ENCODE measurements around the gene IGHMBP2. TPM values are rescaled to one million over a fixed set of nuclear protein-coding genes. Genes with fewer than 3 reads are reported as not detected.
"Not testable (repeated sequence)": the region's sequence is repeated elsewhere in the genome, so short reads cannot be mapped to it uniquely, and the experiment has no call there.

IGHMBP2 gene
- total and polyA plus RNA-seq, 2 of the 8 experiments (the other 6 are each of a cell fraction or from before 2014, with no cell fraction given), result 8.4 to 17.6 TPM

DNA sequence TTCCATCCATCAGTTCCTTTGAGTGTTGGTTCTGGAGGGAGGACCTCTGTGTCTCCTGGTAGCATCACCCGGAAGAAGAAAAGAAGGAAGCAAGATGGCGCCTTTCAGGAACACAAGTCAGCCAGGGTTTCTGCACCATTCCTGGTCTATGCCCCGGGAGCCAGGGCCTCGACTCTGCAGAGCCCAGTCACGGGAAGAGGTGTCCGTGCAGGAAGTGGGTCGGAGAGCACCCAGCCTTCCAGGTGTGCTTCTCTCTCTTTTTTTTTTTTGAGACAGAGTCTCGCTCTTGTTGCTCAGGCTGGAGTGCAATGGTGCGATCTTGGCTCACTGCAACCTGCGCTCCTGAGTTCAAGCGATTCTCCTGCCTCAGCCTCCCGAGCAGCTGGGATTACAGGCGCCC lies 21.3 kb upstream of the IGHMBP2 start:
- Histone ChIP-seq H3K4me2 (ENCODE audit: insufficient read depth in 1 of 2, low read depth in 2 of 2, low read length in 2 of 2) (no peak overlapping the region), H3K23me2 (ENCODE audit: low read depth, low read length) (no peaks in the 10 kb centered on the region), H3K27ac (ENCODE audit: low read depth, low read length) (no peak overlapping the region), H3K9me3 (ENCODE audit: insufficient read depth in 2 of 2, low read depth in 1 of 2, low read length in 1 of 2) (no peaks in the 10 kb centered on the region), H3K4me3 (ENCODE audit: extremely low read depth in 1 of 4, insufficient read depth in 2 of 4, low read depth in 3 of 4, low read length in 4 of 4) (no peak overlapping the region), H3K4me1 (replicated peaks in 1 of 4; ENCODE audit: control insufficient read depth in 3 of 4, insufficient read depth in 4 of 4, low read length in 3 of 4) (no peaks in the 10 kb centered on the region; a peak in 2 of 7 replicates), H3K14ac (ENCODE audit: insufficient read length) (no peak overlapping the region), H4K20me1 (replicated peaks in 1 of 2; ENCODE audit: control insufficient read depth in 1 of 2, insufficient read depth in 2 of 2, low read length in 2 of 2) (peaks cover 0 to 2% of the 10 kb centered on the region in 2 experiments), H3K36me3 (ENCODE audit: control insufficient read depth in 2 of 4, insufficient read depth in 4 of 4, low read length in 3 of 4) (no peaks in the 10 kb centered on the region), H2BK5ac (ENCODE audit: low read depth, low read length) (no peak overlapping the region), H2BK15ac (ENCODE audit: low read length) (no peak overlapping the region), H4K91ac (replicated peaks; ENCODE audit: insufficient read length, low read length) (no peak overlapping the region), H4K5ac (ENCODE audit: insufficient read length, low read depth, low read length) (no peak overlapping the region), H3K23ac (ENCODE audit: insufficient read length) (no peak overlapping the region), H3K18ac (ENCODE audit: extremely low read depth, low read length) (no peak overlapping the region), H2BK20ac (ENCODE audit: low read length) (no peak overlapping the region), H3K79me1 (ENCODE audit: low read depth, low read length) (no peaks in the 10 kb centered on the region), H4K8ac (ENCODE audit: extremely low read depth, insufficient read depth, low read length) (no peak overlapping the region), H2BK12ac (ENCODE audit: low read depth, low read length) (no peak overlapping the region), H3K27me3 (replicated peaks in 1 of 4; ENCODE audit: control insufficient read depth in 3 of 4, extremely low read depth in 1 of 4, insufficient read depth in 3 of 4, low read length in 3 of 4) (no peaks in the 10 kb centered on the region), H3K4ac (replicated peaks; ENCODE audit: insufficient read length, low read depth, low read length) (no peak overlapping the region), H3K79me2 (ENCODE audit: control insufficient read depth in 1 of 2, insufficient read depth in 2 of 2, low read length in 2 of 2) (no peaks in the 10 kb centered on the region), H3K56ac (replicated peaks; ENCODE audit: insufficient read length, low read depth, low read length) (no peak overlapping the region), H2AFZ (ENCODE audit: low read length) (no peak overlapping the region), H3K9ac (replicated peaks in 1 of 4; ENCODE audit: extremely low read depth in 1 of 4, low read depth in 3 of 4, low read length in 3 of 4) (no peak overlapping the region), H2BK120ac (replicated peaks; ENCODE audit: low read depth, low read length) (no peak overlapping the region), H2AK5ac (ENCODE audit: low read depth, low read length) (no peak overlapping the region)
- POLR2A ChIA-PET (ENCODE audit: partially characterized antibody), result interaction anchor here (0.8 to 1.1 kb wide), 2 partner anchors 8 to 10 kb away, joined by 3 read pairs; no protein-coding TSS in a partner anchor
- WGBS, 2 experiments (ENCODE audit: extremely low coverage in 1 of 2, insufficient coverage in 1 of 2, insufficient read length in 1 of 2, insufficient replicate concordance in 2 of 2, low coverage in 1 of 2, low lambda C conversion rate in 2 of 2, missing lambda C conversion rate in 1 of 2), result 82% methylated on average over 9 of the region's 13 CpGs; no CpG with 5 or more reads in 1 of the 2 experiments
- FAIRE-seq (no peak), DNase-seq (ENCODE audit: low read depth in 1 of 2, low spot score in 2 of 2) (no peak)
- TF ChIP-seq SIN3A (conservative IDR thresholded peaks at IDR 0.05 in 1 of 2, IDR thresholded peaks at IDR 0.05 in 1 of 2; ENCODE audit: low read depth in 1 of 2, low read length in 2 of 2), result no peak
- CTCF ChIA-PET (ENCODE audit: partially characterized antibody), result interaction anchor here (3.3 kb wide), 1 partner anchor 8 kb away, joined by 15 read pairs; no protein-coding TSS in a partner anchor

DNA sequence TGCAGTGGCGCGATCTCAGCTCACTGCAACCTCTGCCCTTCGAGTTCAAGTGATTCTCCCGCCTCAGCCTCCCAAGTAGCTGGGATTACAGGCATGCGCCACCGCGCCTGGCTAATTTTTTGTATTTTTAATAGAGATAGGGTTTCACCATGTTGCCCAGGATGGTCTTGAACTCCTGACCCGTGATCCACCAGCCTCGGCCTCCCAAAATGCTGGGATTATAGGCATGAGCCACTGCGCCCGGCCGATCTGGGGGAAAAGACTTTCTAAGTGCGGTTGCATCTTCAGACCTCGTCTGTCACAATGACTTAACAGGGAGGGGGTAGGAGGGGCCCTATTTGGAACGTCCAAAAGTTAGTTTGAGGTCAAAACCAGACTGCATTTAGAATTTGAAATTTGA lies 18.9 kb upstream of the IGHMBP2 start:
- H3K4me1 ChIP-seq (replicated peaks in 1 of 4; ENCODE audit: control insufficient read depth in 3 of 4, insufficient read depth in 4 of 4, low read length in 3 of 4); H3K4ac ChIP-seq (replicated peaks; ENCODE audit: insufficient read length, low read depth, low read length); H3K27me3 ChIP-seq (replicated peaks in 1 of 4; ENCODE audit: control insufficient read depth in 3 of 4, extremely low read depth in 1 of 4, insufficient read depth in 3 of 4, low read length in 3 of 4); H2BK20ac ChIP-seq (ENCODE audit: low read length); H2AFZ ChIP-seq (ENCODE audit: low read length); H3K9ac ChIP-seq (replicated peaks in 1 of 4; ENCODE audit: extremely low read depth in 1 of 4, low read depth in 3 of 4, low read length in 3 of 4); H3K36me3 ChIP-seq (ENCODE audit: control insufficient read depth in 2 of 4, insufficient read depth in 4 of 4, low read length in 3 of 4); H2BK5ac ChIP-seq (ENCODE audit: low read depth, low read length); CTCF ChIA-PET (ENCODE audit: partially characterized antibody); H4K8ac ChIP-seq (ENCODE audit: extremely low read depth, insufficient read depth, low read length); H2BK120ac ChIP-seq (replicated peaks; ENCODE audit: low read depth, low read length); POLR2A ChIA-PET (ENCODE audit: partially characterized antibody); H3K4me3 ChIP-seq (ENCODE audit: extremely low read depth in 1 of 4, insufficient read depth in 2 of 4, low read depth in 3 of 4, low read length in 4 of 4); FAIRE-seq; H3K4me2 ChIP-seq (ENCODE audit: insufficient read depth in 1 of 2, low read depth in 2 of 2, low read length in 2 of 2); H3K9me3 ChIP-seq (ENCODE audit: insufficient read depth in 2 of 2, low read depth in 1 of 2, low read length in 1 of 2); DNase-seq (ENCODE audit: low read depth in 1 of 2, low spot score in 2 of 2); H4K5ac ChIP-seq (ENCODE audit: insufficient read length, low read depth, low read length); H3K14ac ChIP-seq (ENCODE audit: insufficient read length); H3K56ac ChIP-seq (replicated peaks; ENCODE audit: insufficient read length, low read depth, low read length); H3K27ac ChIP-seq (ENCODE audit: low read depth, low read length); H2AK5ac ChIP-seq (ENCODE audit: low read depth, low read length); H3K79me1 ChIP-seq (ENCODE audit: low read depth, low read length); H4K20me1 ChIP-seq (replicated peaks in 1 of 2; ENCODE audit: control insufficient read depth in 1 of 2, insufficient read depth in 2 of 2, low read length in 2 of 2); H2BK15ac ChIP-seq (ENCODE audit: low read length); H3K18ac ChIP-seq (ENCODE audit: extremely low read depth, low read length); H3K23me2 ChIP-seq (ENCODE audit: low read depth, low read length); H2BK12ac ChIP-seq (ENCODE audit: low read depth, low read length); H3K79me2 ChIP-seq (ENCODE audit: control insufficient read depth in 1 of 2, insufficient read depth in 2 of 2, low read length in 2 of 2); H3K23ac ChIP-seq (ENCODE audit: insufficient read length); H4K91ac ChIP-seq (replicated peaks; ENCODE audit: insufficient read length, low read length): not testable (repeated sequence)
- WGBS, 2 experiments (ENCODE audit: extremely low coverage in 1 of 2, insufficient coverage in 1 of 2, insufficient read length in 1 of 2, insufficient replicate concordance in 2 of 2, low coverage in 1 of 2, low lambda C conversion rate in 2 of 2, missing lambda C conversion rate in 1 of 2), result 91% methylated on average over 15 of the region's 15 CpGs; no CpG with 5 or more reads in 1 of the 2 experiments

Data from H1 (cell line).